ENCODE results near the gene RASIP1.

The RASIP1 gene

GRCh38 chr19:48752496-48753365 is 12.3 kb upstream of the RASIP1 start, which contains the start of gene FUT1:
TSS of gene FUT1 (minus strand) at chr19:48752641. CDS start at chr19:48751281, 1,360 bp downstream.
- peak; percentile 78 for DNase-seq

- DNase-seq, result peak; percentile 64
Observed at GRCh38 chr19:48751845-48752495, 11.6 kb upstream of the RASIP1 start.

GRCh38 chr19:48750771-48751504 is 10.5 kb upstream of the RASIP1 start:
- DNase-seq, result no peak

GRCh38 chr19:48750351-48750750 is 9.9 kb upstream of the RASIP1 start:
- DNase-seq, result no peak

GRCh38 chr19:48749571-48750198 is 9.3 kb upstream of the RASIP1 start:
- no peak for DNase-seq

- peak; percentile 97 for DNase-seq
Observed at GRCh38 chr19:48746738-48747575, 6.5 kb upstream of the RASIP1 start, which contains the start of gene IZUMO1. TSS of gene IZUMO1 (minus strand) at chr19:48746909. CDS start at chr19:48745859, 1,050 bp downstream.

- DNase-seq, result no peak
Observed at GRCh38 chr19:48746110-48746509, 5.7 kb upstream of the RASIP1 start.

- DNase-seq, result peak; percentile 95
Observed at GRCh38 chr19:48745208-48745995, 5.0 kb upstream of the RASIP1 start.

GRCh38 chr19:48742096-48742495 is 1.7 kb upstream of the RASIP1 start:
- no peak for DNase-seq

- DNase-seq, result peak; percentile 91
Observed at GRCh38 chr19:48741129-48741999, 954 bp upstream of the RASIP1 start.

- DNase-seq, result no peak
Observed at GRCh38 chr19:48739404-48740163, 826 bp downstream of the RASIP1 start.

GRCh38 chr19:48738557-48739403 is 1.6 kb downstream of the RASIP1 start:
- DNase-seq, result peak; percentile 94

- DNase-seq, result peak; percentile 57
Observed at GRCh38 chr19:48737360-48737998, 2.9 kb downstream of the RASIP1 start.

GRCh38 chr19:48735031-48735615 is 5.3 kb downstream of the RASIP1 start:
- peak; percentile 40 for DNase-seq

GRCh38 chr19:48734625-48735024 is 5.8 kb downstream of the RASIP1 start:
- no peak for DNase-seq

- DNase-seq, result no peak
Observed at GRCh38 chr19:48731452-48731851, 9.0 kb downstream of the RASIP1 start.
